Fibroblast of pulmonary artery (primary cell): Measurements from ENCODE around the gene KDELR3.
A peak's percentile ranks its signal among the peaks of the same experiment; 100 is the strongest.

Source experiments
- DNase-seq: peaks from one replicate; pipeline ENCODE4 v3.0.0-alpha.2; 2010; ENCODE audit warnings: low read depth
- H3K4me3 ChIP-seq: replicated peaks from 2 replicates; pipeline ENCODE4 v1.5.1; 2011; ENCODE audit warnings: low read depth, mild to moderate bottlenecking, control low read depth, low read length, moderate library complexity
- TF ChIP-seq, protein P1 (sequence below): IDR thresholded peaks from 2 replicates; pipeline ENCODE4 v1.5.1; 2011; ENCODE audit warnings: mild to moderate bottlenecking, control low read depth, low read length, inconsistent platforms; ENCODE audit errors: missing control alignments

Gene KDELR3

GRCh38 chr22:38455530-38456271 lies 12.2 kb upstream of the KDELR3 start:
- peak overlapping the region; percentile 29 for H3K4me3 ChIP-seq
- DNase-seq, result no peak
- TF ChIP-seq, protein P1, sequence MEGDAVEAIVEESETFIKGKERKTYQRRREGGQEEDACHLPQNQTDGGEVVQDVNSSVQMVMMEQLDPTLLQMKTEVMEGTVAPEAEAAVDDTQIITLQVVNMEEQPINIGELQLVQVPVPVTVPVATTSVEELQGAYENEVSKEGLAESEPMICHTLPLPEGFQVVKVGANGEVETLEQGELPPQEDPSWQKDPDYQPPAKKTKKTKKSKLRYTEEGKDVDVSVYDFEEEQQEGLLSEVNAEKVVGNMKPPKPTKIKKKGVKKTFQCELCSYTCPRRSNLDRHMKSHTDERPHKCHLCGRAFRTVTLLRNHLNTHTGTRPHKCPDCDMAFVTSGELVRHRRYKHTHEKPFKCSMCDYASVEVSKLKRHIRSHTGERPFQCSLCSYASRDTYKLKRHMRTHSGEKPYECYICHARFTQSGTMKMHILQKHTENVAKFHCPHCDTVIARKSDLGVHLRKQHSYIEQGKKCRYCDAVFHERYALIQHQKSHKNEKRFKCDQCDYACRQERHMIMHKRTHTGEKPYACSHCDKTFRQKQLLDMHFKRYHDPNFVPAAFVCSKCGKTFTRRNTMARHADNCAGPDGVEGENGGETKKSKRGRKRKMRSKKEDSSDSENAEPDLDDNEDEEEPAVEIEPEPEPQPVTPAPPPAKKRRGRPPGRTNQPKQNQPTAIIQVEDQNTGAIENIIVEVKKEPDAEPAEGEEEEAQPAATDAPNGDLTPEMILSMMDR, result no peak

- no peak overlapping the region for H3K4me3 ChIP-seq
- DNase-seq, result no peak
- TF ChIP-seq, protein P1, result no peak
Observed at GRCh38 chr22:38456272-38456835, 11.5 kb upstream of the KDELR3 start.

GRCh38 chr22:38456841-38457699 lies 10.8 kb upstream of the KDELR3 start:
- TF ChIP-seq, protein P1, result no peak
- DNase-seq, result no peak

DNA sequence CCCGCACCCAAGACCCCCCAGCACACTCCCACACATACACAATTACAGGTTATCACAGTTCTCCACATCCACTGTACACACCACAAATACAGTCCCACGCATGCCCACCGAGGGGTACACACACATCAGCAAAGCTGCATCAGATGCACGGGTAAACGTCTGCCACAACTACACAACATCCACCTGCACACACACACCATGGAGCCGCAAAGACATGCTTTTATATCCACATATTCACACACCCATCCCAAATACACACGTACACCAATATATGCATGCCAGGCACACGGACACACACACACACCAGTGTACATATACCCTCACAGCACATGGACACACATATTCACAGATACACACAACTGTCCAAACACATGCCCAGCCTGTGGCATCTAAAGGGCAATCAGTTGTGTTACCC lies 7.5 kb upstream of the KDELR3 start:
- no peak for DNase-seq
- H3K4me3 ChIP-seq, result no peak overlapping the region
- TF ChIP-seq, protein P1, result no peak

More at GRCh38 chr22:38456841-38457699, 10.8 kb upstream of the KDELR3 start:
- H3K4me3 ChIP-seq, result no peak overlapping the region

- TF ChIP-seq, protein P1, result no peak
- no peak for DNase-seq
- no peak overlapping the region for H3K4me3 ChIP-seq
Observed at GRCh38 chr22:38461057-38461413, 6.9 kb upstream of the KDELR3 start.

GRCh38 chr22:38461414-38462081 lies 6.3 kb upstream of the KDELR3 start:
- H3K4me3 ChIP-seq, result no peak overlapping the region
- DNase-seq, result peak; percentile 82
- TF ChIP-seq, protein P1, result no peak
